HG02642 (cell line): ENCODE data around the gene MEF2C.

Experiments
- ATAC-seq: cut with Tn5 transposase; IDR thresholded peaks from one replicate; pipeline ENCODE4 v1.9.1; 2021; ENCODE audit warnings: mild to moderate bottlenecking; ENCODE audit not compliant: unreplicated experiment, poor library complexity

The MEF2C gene

DNA sequence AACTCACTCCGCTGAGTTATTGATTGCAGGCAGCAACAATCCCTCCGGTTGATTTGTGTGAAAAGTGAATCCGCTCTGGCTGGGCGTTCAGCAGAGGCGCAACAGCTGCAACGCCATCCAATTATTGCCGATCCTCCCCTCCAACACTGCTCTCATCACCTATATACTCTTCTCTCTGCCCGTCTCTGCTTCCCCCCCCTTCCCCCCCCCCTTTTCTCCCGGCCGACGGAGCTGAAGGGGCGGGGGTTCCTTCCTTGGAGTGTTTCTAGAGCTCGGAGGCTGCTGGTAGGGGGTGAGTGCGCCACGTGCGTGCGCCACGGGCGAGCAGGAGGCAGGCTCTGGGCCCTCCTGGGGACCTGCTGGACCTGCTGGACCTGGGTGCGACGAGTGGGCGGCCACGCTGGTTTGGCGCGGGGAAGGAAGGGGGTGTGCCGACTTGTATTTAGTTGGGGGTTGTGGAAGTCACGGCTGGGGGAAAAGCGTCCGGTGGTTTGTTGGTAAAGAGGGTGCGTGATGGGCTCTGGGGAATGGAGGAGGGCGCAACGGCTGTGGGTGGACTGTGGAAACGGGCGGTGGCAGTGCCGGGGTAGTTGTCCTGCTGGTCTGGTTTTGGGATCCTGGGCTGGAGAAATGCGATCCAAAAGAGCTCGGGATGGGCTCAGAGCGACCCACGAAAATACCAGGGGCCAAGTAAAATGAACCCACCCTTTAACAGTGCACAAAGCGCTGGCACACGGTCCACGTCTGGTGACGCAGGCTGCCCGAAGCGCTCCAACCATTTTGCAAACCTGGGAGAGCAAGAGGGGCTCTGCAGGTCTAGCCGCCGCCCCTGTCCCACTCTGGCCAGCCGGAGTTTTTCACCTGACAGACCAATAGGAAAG is 6.4 kb upstream of the MEF2C start:
- ATAC-seq: peak; percentile 50

DNA sequence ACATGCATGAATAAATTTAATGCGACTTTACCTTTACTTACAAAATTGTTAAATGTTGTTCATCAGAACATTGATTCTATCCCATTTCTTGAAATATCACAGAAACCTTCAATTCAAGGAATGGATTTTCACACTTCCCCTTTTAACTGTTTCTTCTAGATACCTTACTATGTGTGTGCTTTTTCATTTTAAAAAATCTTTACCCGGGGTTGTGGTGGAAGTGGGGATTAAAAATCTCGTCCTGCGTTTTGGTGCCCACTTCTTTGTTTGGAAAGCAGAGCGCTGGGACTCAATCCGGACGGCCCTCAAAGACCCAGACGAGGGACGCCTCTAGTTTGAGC is 5.8 kb upstream of the MEF2C start:
- no peak for ATAC-seq

DNA sequence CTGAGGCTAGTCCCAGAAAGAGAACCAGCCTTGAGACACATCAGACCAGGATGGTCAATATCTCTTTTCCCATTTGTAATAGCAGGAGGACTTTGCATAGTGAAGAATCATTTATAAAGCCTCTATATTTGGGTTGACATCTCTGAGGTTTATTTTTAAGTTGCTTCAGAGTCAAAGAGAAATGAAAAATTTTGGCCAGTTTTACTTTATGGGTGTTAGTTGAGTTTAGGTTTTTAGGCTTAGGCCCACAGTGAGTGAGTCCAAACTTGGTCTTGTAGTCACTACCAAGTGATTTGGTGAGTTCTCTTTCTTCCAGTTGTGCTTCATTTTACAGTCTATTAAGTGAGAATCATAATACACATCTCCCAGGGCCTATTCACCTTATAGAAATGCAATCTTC is 5.3 kb upstream of the MEF2C start:
- no peak for ATAC-seq

DNA sequence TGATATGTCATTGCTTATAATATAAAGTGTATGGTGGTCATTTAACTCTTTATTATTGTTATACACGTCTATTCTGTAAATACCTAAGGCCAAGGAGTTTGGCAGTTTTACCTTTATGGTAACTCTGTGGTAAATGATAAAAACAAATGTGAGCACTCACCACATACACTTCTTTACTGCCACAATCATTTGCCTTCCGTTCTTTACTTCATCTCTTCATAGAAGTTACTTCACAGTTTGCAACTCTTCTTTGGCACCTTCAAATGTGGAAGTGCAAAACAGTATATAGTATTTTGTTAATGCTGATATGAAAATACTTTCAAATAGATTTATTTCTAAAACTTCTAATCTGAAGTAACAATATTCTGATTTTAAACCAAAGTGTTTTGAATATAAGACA is 4.4 kb upstream of the MEF2C start:
- no peak for ATAC-seq

DNA sequence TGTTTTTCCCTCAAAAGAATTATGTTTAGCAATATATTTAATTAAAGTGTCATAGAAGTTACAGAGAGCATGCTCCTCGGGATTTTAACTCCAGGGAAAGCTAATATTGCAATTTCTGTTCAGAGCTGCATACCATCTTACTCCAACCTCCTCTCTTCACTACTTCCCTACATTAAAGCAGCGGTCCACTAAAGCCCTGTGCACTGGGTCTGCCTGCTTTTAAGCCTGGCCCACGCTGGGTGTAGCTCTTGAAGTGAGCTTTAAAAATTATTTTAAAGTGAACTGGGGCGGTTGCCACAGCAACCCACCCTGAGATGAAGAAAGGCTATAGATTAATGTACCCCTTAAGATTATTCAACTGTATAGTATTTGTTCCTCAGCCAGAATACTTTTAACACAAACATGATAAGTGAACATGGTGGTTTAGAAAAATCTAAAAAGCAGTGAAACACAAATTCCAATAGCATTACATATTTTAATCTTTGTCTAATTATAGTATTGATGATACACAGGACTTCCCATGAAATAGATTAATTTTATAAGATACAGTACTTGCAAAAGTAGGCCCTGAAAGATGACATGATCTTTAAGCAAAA is 3.9 kb upstream of the MEF2C start:
- no peak for ATAC-seq

DNA sequence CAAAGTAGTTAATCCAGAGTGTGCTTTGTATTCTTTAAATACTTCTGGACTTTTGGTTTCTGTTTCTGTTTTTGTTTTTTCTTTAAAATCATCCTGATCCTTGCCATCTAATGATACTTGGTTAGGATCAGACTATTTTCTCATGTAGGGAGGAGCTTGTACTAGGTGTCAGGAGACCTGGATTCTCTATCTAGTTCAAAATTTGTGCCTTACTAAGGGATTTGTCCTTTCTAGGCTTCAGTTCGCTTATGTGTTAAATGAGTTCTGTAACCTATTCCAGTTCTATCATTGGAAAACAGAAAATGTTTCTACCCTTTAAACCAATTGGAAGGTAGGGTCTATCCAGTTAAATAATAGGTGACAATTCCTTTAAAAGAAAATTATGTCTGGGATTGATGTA is 3.3 kb upstream of the MEF2C start:
- ATAC-seq: no peak

DNA sequence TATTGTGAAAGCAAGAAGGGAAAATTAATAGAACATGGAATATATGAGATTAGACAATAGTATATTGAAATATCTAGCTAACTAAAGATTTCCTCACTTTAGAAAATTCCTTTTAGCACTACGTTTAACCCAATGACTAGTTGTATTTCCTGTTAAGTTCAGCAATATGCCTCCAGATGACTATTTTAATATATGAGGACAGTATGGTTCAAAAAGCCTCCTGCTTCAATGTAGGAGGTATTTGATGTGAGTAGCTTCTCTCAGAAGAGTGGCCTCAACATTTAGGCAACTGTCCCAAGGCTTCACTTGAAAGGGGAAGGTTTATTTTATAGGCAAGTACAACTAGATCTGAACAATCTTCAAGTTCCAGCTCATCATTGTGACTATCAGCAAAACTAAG is 2.0 kb upstream of the MEF2C start:
- no peak for ATAC-seq

DNA sequence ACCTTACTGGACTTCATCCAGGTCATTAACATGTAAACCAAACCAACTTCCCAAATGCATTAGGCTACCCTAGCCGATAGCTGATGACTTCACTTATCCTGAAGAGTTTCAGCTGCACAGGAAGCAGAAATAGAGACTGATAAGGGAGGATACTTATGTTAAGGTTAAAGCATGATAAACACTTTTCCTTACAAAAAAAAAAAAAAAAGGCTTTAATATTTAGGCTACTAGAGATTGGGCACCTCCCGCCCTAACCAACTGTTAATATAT is 1.6 kb upstream of the MEF2C start:
- ATAC-seq: no peak

DNA sequence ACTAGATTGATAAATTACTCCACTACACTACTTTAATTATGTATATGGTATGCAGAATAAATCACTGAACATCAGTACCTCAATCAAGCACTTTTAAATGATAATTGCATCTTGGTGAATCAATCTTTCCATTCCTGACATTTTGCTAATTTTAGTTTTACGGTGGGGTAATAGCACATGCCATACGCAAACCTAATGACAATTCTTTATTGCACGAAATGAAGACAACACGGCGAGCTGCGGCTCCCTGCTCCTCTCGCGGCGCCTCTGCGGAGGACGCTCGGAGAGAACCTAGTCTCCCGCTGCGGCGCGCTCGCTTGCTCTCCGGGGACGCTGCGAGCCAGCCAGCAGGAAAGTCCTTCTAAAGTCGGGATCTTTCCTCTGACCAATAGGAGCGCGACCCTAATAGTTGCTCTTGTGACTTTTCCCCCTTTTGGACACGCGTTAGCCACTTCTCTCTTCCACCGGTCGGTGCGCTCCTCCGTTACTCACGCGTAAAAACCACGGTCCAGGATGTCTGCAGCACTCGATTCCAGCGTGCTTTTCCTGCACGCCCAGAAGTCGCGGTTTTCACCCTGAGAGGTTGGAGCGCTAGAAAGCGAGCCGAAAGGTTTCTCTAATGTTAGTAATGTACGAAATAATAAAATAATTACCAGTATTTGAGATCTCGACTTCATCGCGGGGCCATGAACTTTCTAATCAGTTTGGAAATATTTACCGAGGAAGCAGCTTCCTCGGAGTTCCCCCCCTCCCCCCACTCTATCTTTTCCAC is 1.0 kb upstream of the MEF2C start:
- ATAC-seq: peak; percentile 31

DNA sequence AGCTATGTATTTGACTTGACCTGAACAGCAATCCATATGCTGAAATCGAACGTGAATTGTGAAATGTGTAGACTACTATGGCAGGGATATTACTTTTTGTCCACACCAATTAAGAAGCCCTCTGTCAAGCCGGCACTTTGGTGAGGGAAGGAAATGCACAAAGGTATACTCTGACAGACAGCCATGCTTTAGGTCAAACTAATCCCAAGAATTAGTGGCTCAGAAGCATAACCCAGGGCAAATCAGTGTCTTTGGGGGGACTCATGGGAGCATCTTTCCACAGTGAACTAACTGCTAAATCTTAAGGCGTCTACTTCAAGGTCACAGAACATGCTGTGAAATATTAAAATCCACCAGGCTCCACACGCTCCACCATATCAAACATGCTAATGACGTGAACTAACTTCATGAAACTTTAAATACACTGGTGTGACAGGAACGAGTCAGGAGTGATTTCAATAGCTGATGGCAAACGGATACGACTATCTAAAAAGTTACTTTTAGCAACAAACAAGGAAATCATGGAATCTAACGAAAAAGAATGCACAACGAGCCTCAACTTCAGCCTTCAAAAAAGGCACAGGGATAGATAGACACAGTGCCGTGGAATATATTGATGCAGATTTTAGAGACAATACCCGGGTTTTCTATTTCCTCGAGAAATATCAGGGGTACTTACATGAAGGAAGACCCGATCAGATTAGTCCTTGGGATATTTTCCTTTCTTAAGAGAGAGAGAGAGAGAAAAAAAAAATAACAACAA is 527 bp downstream of the MEF2C start:
- ATAC-seq: peak; percentile 3

DNA sequence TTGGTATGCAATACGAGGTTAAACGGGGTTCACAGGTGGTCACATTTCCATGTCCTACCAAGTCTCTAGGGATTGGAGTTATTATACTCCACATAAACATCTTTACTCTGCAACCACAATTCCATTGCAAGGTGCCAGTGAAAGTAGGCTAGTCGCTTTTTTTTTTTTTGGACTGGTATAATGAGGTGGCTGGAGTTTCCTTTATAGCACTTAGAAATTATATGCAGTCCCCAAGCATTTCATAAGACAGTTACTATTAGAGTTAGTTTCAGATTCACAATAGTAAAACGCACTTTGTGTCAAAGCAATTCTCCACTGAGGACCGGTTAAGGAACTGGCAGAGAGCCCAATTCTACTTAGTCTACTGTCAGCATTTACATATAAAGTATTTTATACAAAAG is 1.4 kb downstream of the MEF2C start:
- no peak for ATAC-seq

DNA sequence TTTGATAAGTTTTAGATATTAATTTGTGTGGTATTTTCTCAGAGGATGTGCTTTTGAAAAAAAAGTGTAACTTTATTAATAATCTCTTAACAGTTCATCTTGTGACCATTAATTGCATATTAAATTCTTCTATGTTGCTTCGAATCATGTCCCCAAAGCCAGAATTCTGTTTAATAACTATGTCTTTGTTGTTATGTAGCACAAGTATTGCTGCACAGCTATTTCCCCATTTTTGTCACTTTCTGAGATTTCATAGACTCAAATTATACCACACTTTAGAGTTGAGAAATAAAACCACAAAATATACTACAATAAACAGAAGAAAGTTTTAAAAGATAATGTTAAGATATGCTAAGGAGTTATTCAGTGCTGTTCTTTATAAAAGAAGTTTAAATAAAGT is 2.8 kb downstream of the MEF2C start:
- no peak for ATAC-seq

DNA sequence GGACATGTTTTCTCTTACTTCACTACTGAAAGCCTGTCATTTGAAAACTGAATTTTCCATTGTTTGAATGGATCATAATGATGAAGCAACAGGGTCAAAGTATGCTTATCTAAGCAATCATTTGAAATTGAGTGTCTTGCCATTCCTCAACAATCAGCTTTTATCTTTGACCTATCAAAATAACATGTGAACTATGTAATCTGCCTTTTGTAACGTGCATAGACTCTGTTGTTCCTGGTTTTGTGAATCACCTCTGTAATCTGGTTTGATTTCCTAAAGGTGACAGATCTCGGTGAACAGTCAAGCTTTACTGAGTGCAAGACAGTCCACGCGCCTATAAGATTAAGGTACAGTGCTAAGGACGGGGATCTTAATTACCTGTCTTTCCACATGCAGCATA is 3.3 kb downstream of the MEF2C start:
- no peak for ATAC-seq

DNA sequence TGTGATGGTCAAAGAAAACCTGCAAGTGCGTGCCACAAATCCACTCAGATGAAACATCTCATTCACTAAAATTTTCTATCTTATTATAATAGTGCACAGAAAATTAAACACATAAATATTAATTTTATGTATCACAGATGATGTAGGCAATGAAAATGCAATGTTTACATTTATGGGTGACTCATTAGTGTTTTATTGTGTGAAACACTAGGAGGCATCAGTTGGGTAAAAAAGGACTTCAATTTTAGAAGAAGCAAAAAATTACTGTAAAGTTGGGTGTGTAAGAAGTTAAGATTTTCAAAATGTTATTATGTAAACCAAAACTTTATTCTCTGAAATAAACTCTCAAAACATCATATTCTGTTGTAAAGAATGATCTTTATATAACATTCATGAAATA is 4.0 kb downstream of the MEF2C start:
- no peak for ATAC-seq

DNA sequence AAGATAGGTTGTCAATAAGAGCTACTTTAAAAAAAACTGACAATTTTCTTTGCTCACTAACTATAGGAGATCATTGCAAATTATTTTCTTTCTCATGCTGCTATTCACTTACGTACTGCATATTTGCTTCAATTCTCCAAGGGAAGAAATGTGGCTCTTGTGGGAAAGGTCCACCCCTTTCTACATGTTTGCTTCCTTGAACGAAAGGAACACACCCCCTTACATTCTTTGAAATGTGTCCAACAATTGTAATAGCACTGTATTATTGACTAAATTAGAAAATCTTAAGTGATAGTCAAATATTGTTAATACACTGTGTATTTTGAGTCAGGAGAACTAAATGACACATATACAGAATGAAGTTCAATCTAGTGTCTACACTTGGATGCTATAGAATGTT is 5.2 kb downstream of the MEF2C start:
- ATAC-seq: no peak

DNA sequence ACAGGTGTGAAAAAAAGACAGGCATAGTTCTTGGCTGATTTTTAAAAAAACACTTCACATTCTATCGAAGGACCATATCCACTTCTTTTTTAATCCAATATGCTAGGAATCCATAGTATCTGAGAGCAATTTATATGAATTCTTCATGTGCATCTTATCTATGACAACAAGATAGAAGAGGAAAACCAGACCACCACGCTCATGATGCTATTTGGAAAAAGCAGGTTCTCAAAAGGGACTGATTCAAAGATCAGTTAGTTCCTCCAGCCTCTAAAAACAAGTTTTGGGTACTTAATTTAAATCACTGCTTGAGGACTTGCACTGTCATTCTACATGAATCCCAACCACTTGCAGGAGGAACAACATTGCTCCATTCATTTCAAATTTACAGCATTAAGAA is 6.3 kb downstream of the MEF2C start:
- no peak for ATAC-seq

DNA sequence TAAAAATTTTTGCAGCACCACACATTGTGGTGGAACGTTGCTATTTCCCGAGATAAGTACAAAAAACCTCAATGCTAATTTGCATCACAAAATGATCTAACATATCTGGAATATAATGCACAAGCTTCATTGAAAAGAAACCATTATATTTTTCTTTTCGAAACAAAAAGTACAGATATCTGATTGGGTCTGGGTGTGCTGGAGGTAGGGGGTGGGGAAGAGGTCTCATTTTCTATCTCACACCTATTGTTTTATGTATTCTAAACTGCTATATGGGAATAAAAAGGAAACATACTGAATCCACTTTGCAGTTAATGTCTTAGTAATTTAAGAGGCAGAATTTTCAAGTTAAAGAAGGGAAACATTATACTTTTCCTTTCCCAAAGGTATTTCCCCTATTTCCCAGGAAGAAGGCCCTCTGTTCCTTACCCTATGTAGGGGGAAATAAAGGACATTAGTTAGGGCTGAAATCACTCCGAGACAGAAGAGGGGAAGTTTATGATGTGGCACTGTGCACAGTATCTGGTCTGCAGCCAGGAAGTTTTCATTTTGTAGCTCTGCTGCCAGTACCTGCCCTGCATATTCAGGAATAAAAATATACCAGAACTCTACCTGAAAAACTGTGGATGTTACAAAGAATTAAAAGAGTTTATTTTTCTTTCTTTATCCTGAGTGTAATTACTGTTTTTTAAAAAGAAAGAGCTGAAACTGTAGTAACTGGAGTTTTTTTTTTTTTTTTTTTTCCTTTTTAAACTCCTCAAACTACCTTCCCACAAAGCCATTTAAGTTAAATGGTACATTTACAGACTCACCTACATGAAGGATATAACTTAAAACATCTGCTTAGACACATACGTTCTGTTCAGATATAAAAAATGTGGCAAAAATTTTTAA is 7.4 kb downstream of the MEF2C start:
- ATAC-seq: peak; percentile 57

DNA sequence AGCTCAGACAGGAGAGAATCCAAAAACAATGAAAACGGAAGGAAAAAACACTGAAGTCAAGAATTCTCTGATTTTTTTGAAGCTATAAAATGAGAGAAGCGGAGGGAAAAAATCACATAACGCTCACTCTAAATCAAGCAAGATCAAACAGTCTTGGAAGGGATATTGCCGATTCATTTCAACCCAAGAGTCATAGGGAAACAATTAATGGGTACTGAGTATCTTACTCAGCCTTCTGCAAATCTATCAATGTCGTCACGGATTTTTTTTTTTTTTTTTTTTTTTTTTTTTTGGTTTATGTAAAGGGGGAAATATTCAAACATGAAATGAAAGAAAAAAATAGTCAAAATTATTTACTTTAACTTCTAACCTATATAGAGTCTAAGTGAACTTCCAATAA is 9.5 kb downstream of the MEF2C start:
- no peak for ATAC-seq

DNA sequence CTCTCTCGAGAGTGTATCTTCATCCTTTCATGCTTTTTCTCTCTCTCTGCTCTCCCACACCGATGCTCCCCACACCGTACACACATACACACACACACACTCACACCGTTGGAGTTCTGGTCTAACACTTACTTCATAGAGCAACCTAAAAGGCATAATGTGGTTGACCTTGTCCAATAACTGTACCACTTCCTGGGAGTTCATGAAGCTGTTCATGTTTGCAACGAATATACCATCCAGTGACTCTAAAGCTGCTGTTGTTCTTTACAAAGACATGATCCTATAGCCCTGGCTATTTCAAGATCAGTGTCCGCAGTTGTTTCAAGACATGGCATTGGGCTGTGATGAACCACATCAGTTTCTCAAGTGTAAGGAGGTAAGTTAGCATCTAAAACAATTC is 10.0 kb downstream of the MEF2C start:
- ATAC-seq: no peak

DNA sequence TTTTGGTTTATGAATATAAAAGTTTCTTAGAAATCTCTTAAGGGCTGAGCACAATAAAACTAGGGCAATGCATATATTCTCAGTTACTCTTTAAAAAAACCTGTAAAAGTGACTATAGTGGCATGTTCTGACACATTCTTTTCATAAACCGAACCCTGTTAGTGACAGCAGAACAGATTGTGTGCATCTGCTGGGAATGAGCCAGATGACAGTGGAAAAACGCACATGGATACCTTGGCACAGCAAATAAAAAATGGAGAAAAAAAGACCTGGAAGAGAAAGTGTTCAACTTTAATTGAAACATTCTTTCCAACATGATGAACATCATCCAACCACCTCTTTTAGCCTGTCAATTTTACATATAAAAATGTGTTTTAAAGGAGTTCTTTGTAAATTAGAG is 12.7 kb downstream of the MEF2C start:
- no peak for ATAC-seq
